Uterus (tissue), 4 donors: ENCODE data around the gene AGBL4. TPM values are rescaled to one million over a fixed set of nuclear protein-coding genes. Genes with fewer than 3 reads are reported as not detected.

ENCODE experiments used
- DNase-seq, 2 donors: peaks; one replicate each; pipeline ENCODE4 v3.0.0-alpha.2; 2019 to 2020
- H3K27ac ChIP-seq, 2 donors: fragments of 200-600 bp; sonication (generic); 1 replicate in 1 of 2; 2 replicates in 1 of 2; pipeline ENCODE4 v1.5.1; 2016 to 2018
- H3K27me3 ChIP-seq, 2 donors: fragments of 200-600 bp; sonication (generic); one replicate each; pipeline ENCODE4 v1.5.1; 2018 to 2019; ENCODE audit warnings: control low read depth in 1 of 2
- H3K36me3 ChIP-seq, 2 donors: fragments of 200-600 bp; sonication (generic); one replicate each; pipeline ENCODE4 v1.5.1; 2019; ENCODE audit warnings: control low read depth in 1 of 2
- H3K4me1 ChIP-seq, 2 donors: fragments of 200-600 bp; sonication (generic); one replicate each; pipeline ENCODE4 v1.5.1; 2018 to 2019; ENCODE audit warnings: control low read depth in 1 of 2
- H3K4me3 ChIP-seq, 2 donors: fragments of 200-600 bp; sonication (generic); 1 replicate in 1 of 2; 2 replicates in 1 of 2; pipeline ENCODE4 v1.5.1; 2018 to 2019; ENCODE audit warnings: mild to moderate bottlenecking in 1 of 2
- H3K9me3 ChIP-seq, 2 donors: fragments of 200-600 bp; sonication (generic); one replicate each; pipeline ENCODE4 v1.5.1; 2019; ENCODE audit warnings: control low read depth in 1 of 2
- CTCF ChIP-seq, 4 experiments: fragments of 200-600 bp in 2 of 4; fragments of 450-650 bp in 2 of 4; sonication (generic) in 2 of 4; IDR thresholded peaks; one replicate each; pipeline ENCODE4 v1.5.1; 2016 to 2019; ENCODE audit warnings: antibody characterized with exemption in 4 of 4, mild to moderate bottlenecking in 2 of 4, moderate library complexity in 1 of 4
- POLR2A ChIP-seq, 2 donors: fragments of 450-650 bp; IDR thresholded peaks; one replicate each; pipeline ENCODE4 v1.6.1; 2016; ENCODE audit warnings: antibody characterized with exemption in 2 of 2, mild to moderate bottlenecking in 1 of 2, moderate library complexity in 1 of 2
- intact Hi-C: fragments of 100-400 bp; cut with DNase I; formaldehyde crosslinking; loops from one replicate; pipeline ENCODE4 v1.15.1; 2023; ENCODE audit warnings: low total_unique reads
- total RNA-seq, 4 donors: library from RNA; depleted of rRNA in 3 of 4; stranded (reverse); fragments of >200 nt in 3 of 4; gene quantifications; one replicate each; pipeline versions ENCODE4 v1.1.0 to v1.2.4, GENCODE V29; 2014 to 2023
- donor health status: DM: yes; HTN: yes; CAD: no.

AGBL4 gene
- total RNA-seq, 4 donors from 2014 or later, result 0.85 to 1.9 TPM; not detected in 2

DNA sequence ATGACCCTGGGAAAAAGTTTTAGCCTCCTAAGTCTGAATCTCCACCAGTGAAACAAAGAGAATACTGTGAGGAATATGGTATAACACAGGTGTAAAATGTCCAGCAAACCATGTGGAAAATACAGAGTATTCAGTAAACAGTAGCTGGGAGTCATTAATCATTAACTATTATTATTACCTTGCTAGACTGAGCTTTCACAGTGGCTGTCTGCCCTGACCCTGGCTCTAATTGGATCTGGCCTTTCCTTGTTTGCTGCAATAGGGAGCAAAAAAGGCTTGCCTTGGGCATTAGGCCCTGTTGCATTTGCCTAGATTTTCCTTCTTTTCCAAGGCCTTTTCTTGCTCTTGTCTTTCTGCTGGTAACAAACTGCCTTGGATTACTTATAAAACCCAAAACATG lies 1068.0 kb downstream of the AGBL4 start:
- TF ChIP-seq POLR2A (IDR thresholded peaks at IDR 0.05) (no peak), CTCF (IDR thresholded peaks at IDR 0.05) (no peak)
- H3K4me3 ChIP-seq, result no peak overlapping the region
- no peaks in the 10 kb centered on the region for H3K4me1 ChIP-seq
- no peaks in the 10 kb centered on the region for H3K27me3 ChIP-seq
- intact Hi-C loops, result no loop called here
- H3K27ac ChIP-seq, result no peak overlapping the region
- H3K9me3 ChIP-seq, result no peaks in the 10 kb centered on the region
- DNase-seq, result no peak
- H3K36me3 ChIP-seq, result no peaks in the 10 kb centered on the region

- Histone ChIP-seq H3K27ac (no peak overlapping the region), H3K4me3 (no peak overlapping the region), H3K27me3 (no peaks in the 10 kb centered on the region), H3K9me3 (no peaks in the 10 kb centered on the region), H3K36me3 (no peaks in the 10 kb centered on the region), H3K4me1 (no peaks in the 10 kb centered on the region)
- no peak for DNase-seq
- intact Hi-C loops, result no loop called here
- no peak for TF ChIP-seq CTCF (IDR thresholded peaks at IDR 0.05)
- TF ChIP-seq POLR2A (IDR thresholded peaks at IDR 0.05), result no peak
Observed at GRCh38 chr1:48953617-48954016, 1070.1 kb downstream of the AGBL4 start.

DNA sequence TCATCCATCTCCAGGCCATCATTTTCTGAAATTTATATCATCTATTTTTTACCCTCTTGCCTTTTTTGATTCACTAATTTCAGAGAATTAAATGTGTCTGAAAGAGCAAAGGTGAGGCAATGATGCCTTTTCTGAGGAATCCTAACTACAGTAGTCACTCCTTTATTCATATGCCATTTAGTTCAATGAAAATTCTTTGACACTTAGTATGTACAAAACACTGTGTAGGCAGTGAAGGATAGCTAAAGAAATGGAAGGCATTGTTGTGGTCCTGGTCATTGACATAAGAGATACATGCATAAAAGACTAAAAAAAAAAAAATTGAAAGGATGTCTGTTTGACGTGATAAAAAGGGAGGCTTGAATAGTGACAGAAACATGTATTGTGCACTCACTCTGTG lies 1075.2 kb downstream of the AGBL4 start:
- H3K4me3 ChIP-seq, result no peak overlapping the region
- no peaks in the 10 kb centered on the region for H3K36me3 ChIP-seq
- H3K27me3 ChIP-seq, result no peaks in the 10 kb centered on the region
- intact Hi-C loops, result no loop called here
- no peak overlapping the region for H3K27ac ChIP-seq
- no peaks in the 10 kb centered on the region for H3K4me1 ChIP-seq
- no peak for DNase-seq
- TF ChIP-seq POLR2A (IDR thresholded peaks at IDR 0.05) (no peak), CTCF (IDR thresholded peaks at IDR 0.05) (no peak)
- H3K9me3 ChIP-seq, result no peaks in the 10 kb centered on the region

GRCh38 chr1:48947761-48948537 lies 1075.8 kb downstream of the AGBL4 start:
- H3K36me3 ChIP-seq, result no peaks in the 10 kb centered on the region
- H3K4me1 ChIP-seq, result no peaks in the 10 kb centered on the region
- no peak overlapping the region for H3K27ac ChIP-seq
- H3K4me3 ChIP-seq, result no peak overlapping the region
- no peak for DNase-seq
- intact Hi-C loops, result no loop called here
- no peak for TF ChIP-seq POLR2A (IDR thresholded peaks at IDR 0.05)
- TF ChIP-seq CTCF (IDR thresholded peaks at IDR 0.05), result no peak
- no peaks in the 10 kb centered on the region for H3K27me3 ChIP-seq
- no peaks in the 10 kb centered on the region for H3K9me3 ChIP-seq

GRCh38 chr1:48946070-48946469 lies 1077.7 kb downstream of the AGBL4 start:
- Histone ChIP-seq H3K4me1 (no peaks in the 10 kb centered on the region), H3K9me3 (no peaks in the 10 kb centered on the region), H3K27ac (no peak overlapping the region), H3K4me3 (no peak overlapping the region), H3K36me3 (no peaks in the 10 kb centered on the region), H3K27me3 (no peaks in the 10 kb centered on the region)
- no peak for DNase-seq
- no peak for TF ChIP-seq CTCF (IDR thresholded peaks at IDR 0.05)
- intact Hi-C loops, result no loop called here
